Measurements from ENCODE around the gene IL26. TPM values are rescaled to one million over a fixed set of nuclear protein-coding genes. Genes with fewer than 3 reads are reported as not detected.

IL26 gene
- total RNA-seq, 6 donors from 2014 or later: not detected

GRCh38 chr12:68154779-68155178, 70.8 kb downstream of the IL26 start:
- Histone ChIP-seq H3K27ac (no peak overlapping the region), H3K36me3 (no peaks in the 10 kb centered on the region), H3K4me1 (no peaks in the 10 kb centered on the region), H3K27me3 (no peaks in the 10 kb centered on the region), H3K9me3 (no peaks in the 10 kb centered on the region), H3K4me3 (no peak overlapping the region)
- ATAC-seq (ENCODE audit: low FRiP score in 2 of 2) (no peak), DNase-seq (no peak)
- TF ChIP-seq POLR2A (IDR thresholded peaks at IDR 0.05) (no peak), POLR2AphosphoS5 (IDR thresholded peaks at IDR 0.05) (no peak), CTCF (IDR thresholded peaks at IDR 0.05) (no peak), EP300 (IDR thresholded peaks at IDR 0.05) (no peak)
- 28 to 67% methylated on average over 1 of the region's 1 CpG for WGBS, 2 donors

Other genes with a start within 250 kb of the IL26 start
- gene IFNG-AS1, start 236.4 kb downstream of the IL26 start, total RNA-seq: 1 to 10 TPM in 2 of 6 donors, under 1 TPM in 2, not detected in 2; 0.17 to 5.2 (median 1.7) TPM
- gene IFNG, start 66.1 kb downstream of the IL26 start, total RNA-seq: under 1 TPM in 2 of 6 donors, not detected in 4; 0.54 to 0.57 TPM
- gene IL22, start 27.8 kb upstream of the IL26 start, total RNA-seq: not detected
- gene MDM1, start 106.6 kb upstream of the IL26 start, total RNA-seq: 10 to 100 TPM in 4 of 6 donors, 1 to 10 TPM in 2; 3.9 to 29.3 (median 11.0) TPM

Measured in upper lobe of left lung (tissue), 6 donors.